ENCODE data around the gene BAAT.

DNA sequence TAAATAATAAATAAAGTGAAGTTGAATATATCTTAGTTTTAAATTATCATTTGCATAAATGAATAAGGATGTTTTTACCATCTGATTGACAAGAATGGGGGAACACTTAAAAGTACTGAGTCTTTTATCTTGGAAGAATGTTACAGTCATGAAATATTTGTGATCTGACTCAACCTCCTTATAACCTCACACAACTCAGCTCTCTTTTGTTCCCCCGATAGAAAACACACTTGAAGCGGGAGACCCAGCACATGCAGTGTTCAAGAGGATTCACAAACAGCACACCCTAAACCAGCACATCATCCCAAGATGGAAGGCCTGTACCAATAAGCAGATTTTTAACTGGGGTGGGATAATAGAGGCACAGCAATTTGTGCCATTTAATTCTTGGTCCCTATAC, 15.5 kb downstream of the BAAT start:
- TF ChIP-seq, protein P1, sequence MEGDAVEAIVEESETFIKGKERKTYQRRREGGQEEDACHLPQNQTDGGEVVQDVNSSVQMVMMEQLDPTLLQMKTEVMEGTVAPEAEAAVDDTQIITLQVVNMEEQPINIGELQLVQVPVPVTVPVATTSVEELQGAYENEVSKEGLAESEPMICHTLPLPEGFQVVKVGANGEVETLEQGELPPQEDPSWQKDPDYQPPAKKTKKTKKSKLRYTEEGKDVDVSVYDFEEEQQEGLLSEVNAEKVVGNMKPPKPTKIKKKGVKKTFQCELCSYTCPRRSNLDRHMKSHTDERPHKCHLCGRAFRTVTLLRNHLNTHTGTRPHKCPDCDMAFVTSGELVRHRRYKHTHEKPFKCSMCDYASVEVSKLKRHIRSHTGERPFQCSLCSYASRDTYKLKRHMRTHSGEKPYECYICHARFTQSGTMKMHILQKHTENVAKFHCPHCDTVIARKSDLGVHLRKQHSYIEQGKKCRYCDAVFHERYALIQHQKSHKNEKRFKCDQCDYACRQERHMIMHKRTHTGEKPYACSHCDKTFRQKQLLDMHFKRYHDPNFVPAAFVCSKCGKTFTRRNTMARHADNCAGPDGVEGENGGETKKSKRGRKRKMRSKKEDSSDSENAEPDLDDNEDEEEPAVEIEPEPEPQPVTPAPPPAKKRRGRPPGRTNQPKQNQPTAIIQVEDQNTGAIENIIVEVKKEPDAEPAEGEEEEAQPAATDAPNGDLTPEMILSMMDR (IDR thresholded peaks at IDR 0.05): no peak
- no peak for TF ChIP-seq POLR2A (IDR thresholded peaks at IDR 0.05)

All from testis (tissue), 2 donors.